ENCODE measurements around the gene ADAM12.

The ADAM12 gene

DNA sequence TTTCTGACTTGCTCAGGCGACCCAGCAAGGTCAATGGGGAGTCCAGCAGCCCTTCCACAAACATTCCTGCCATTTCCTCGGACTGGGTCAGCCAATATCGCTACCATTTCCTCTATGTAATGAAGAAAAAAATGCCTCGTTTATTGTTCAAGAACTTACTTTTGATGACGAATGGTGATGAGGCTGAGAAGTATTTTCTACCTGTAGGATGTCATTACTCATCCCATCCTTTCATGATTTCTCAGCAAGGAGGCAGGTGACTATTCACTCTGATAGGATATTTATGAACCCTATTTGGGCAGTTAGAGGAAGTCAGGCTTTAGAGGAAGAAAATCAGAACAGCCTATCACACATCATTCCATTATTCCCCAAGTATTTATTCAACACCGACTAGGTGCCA is 313.3 kb downstream of the ADAM12 start (continued):
- TF ChIP-seq, protein P1, sequence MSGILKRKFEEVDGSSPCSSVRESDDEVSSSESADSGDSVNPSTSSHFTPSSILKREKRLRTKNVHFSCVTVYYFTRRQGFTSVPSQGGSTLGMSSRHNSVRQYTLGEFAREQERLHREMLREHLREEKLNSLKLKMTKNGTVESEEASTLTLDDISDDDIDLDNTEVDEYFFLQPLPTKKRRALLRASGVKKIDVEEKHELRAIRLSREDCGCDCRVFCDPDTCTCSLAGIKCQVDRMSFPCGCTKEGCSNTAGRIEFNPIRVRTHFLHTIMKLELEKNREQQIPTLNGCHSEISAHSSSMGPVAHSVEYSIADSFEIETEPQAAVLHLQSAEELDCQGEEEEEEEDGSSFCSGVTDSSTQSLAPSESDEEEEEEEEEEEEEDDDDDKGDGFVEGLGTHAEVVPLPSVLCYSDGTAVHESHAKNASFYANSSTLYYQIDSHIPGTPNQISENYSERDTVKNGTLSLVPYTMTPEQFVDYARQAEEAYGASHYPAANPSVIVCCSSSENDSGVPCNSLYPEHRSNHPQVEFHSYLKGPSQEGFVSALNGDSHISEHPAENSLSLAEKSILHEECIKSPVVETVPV (CRISPR knock-in tag; IDR thresholded peaks at IDR 0.05): no peak
- TF ChIP-seq TCF4 (CRISPR knock-in tag; IDR thresholded peaks at IDR 0.05; ENCODE audit: borderline replicate concordance) (no peak), ZNF70 (CRISPR knock-in tag; IDR thresholded peaks at IDR 0.05) (no peak), ISL1 (CRISPR knock-in tag; IDR thresholded peaks at IDR 0.05) (no peak), ZNF565 (CRISPR knock-in tag; conservative IDR thresholded peaks at IDR 0.05; ENCODE audit: low read depth) (no peak), ZFP30 (CRISPR knock-in tag; IDR thresholded peaks at IDR 0.05) (no peak), SNAI2 (CRISPR knock-in tag; IDR thresholded peaks at IDR 0.05) (no peak)

DNA sequence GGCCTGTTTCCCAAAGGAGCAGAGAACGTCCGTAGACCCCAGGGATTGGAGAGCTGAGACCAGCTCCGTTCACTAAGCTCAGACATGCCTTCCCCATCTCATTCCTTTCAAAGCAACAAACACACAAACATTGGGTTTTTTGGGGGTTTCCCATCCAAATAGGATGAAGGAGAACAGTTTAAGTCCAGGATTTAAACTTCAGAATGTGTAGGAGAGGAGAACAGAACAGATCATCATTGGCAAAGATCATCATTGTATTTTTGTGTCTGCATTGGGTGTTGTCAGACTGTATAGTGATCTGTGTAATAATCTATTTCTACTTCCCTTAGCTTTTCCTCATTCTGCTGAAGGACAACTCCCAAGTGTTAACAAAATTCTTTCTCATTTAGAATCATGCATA is 314.0 kb downstream of the ADAM12 start:
- TF ChIP-seq, protein P2, sequence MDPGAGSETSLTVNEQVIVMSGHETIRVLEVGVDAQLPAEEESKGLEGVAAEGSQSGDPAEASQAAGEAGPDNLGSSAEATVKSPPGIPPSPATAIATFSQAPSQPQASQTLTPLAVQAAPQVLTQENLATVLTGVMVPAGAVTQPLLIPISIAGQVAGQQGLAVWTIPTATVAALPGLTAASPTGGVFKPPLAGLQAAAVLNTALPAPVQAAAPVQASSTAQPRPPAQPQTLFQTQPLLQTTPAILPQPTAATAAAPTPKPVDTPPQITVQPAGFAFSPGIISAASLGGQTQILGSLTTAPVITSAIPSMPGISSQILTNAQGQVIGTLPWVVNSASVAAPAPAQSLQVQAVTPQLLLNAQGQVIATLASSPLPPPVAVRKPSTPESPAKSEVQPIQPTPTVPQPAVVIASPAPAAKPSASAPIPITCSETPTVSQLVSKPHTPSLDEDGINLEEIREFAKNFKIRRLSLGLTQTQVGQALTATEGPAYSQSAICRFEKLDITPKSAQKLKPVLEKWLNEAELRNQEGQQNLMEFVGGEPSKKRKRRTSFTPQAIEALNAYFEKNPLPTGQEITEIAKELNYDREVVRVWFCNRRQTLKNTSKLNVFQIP (CRISPR knock-in tag; IDR thresholded peaks at IDR 0.05; ENCODE audit: borderline replicate concordance, low read depth): no peak
- TF ChIP-seq ZC3H10 (CRISPR knock-in tag; IDR thresholded peaks at IDR 0.05) (no peak), ZNF565 (CRISPR knock-in tag; conservative IDR thresholded peaks at IDR 0.05; ENCODE audit: low read depth) (no peak), CSDC2 (CRISPR knock-in tag; IDR thresholded peaks at IDR 0.05) (no peak), TCF4 (CRISPR knock-in tag; IDR thresholded peaks at IDR 0.05; ENCODE audit: borderline replicate concordance) (no peak), SNAI2 (CRISPR knock-in tag; IDR thresholded peaks at IDR 0.05) (no peak), ZFP30 (CRISPR knock-in tag; IDR thresholded peaks at IDR 0.05) (no peak), ISL1 (CRISPR knock-in tag; IDR thresholded peaks at IDR 0.05) (no peak), GLIS3 (CRISPR knock-in tag; IDR thresholded peaks at IDR 0.05) (no peak), OSR1 (CRISPR knock-in tag; IDR thresholded peaks at IDR 0.05) (no peak), ESRRG (CRISPR knock-in tag; IDR thresholded peaks at IDR 0.05) (no peak), BACH2 (CRISPR knock-in tag; IDR thresholded peaks at IDR 0.05; ENCODE audit: borderline replicate concordance) (no peak), ZNF70 (CRISPR knock-in tag; IDR thresholded peaks at IDR 0.05) (no peak), RARB (CRISPR knock-in tag; IDR thresholded peaks at IDR 0.05) (no peak), ARNTL (CRISPR knock-in tag; IDR thresholded peaks at IDR 0.05; ENCODE audit: borderline replicate concordance, low read depth) (no peak), PPARA (CRISPR knock-in tag; IDR thresholded peaks at IDR 0.05; ENCODE audit: borderline replicate concordance) (no peak)
- TF ChIP-seq, protein P3, sequence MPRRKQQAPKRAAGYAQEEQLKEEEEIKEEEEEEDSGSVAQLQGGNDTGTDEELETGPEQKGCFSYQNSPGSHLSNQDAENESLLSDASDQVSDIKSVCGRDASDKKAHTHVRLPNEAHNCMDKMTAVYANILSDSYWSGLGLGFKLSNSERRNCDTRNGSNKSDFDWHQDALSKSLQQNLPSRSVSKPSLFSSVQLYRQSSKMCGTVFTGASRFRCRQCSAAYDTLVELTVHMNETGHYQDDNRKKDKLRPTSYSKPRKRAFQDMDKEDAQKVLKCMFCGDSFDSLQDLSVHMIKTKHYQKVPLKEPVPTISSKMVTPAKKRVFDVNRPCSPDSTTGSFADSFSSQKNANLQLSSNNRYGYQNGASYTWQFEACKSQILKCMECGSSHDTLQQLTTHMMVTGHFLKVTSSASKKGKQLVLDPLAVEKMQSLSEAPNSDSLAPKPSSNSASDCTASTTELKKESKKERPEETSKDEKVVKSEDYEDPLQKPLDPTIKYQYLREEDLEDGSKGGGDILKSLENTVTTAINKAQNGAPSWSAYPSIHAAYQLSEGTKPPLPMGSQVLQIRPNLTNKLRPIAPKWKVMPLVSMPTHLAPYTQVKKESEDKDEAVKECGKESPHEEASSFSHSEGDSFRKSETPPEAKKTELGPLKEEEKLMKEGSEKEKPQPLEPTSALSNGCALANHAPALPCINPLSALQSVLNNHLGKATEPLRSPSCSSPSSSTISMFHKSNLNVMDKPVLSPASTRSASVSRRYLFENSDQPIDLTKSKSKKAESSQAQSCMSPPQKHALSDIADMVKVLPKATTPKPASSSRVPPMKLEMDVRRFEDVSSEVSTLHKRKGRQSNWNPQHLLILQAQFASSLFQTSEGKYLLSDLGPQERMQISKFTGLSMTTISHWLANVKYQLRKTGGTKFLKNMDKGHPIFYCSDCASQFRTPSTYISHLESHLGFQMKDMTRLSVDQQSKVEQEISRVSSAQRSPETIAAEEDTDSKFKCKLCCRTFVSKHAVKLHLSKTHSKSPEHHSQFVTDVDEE (CRISPR knock-in tag; IDR thresholded peaks at IDR 0.05): no peak
- TF ChIP-seq, protein P1 (CRISPR knock-in tag; IDR thresholded peaks at IDR 0.05): no peak
- TF ChIP-seq, protein P4, sequence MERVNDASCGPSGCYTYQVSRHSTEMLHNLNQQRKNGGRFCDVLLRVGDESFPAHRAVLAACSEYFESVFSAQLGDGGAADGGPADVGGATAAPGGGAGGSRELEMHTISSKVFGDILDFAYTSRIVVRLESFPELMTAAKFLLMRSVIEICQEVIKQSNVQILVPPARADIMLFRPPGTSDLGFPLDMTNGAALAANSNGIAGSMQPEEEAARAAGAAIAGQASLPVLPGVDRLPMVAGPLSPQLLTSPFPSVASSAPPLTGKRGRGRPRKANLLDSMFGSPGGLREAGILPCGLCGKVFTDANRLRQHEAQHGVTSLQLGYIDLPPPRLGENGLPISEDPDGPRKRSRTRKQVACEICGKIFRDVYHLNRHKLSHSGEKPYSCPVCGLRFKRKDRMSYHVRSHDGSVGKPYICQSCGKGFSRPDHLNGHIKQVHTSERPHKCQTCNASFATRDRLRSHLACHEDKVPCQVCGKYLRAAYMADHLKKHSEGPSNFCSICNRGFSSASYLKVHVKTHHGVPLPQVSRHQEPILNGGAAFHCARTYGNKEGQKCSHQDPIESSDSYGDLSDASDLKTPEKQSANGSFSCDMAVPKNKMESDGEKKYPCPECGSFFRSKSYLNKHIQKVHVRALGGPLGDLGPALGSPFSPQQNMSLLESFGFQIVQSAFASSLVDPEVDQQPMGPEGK (CRISPR knock-in tag; IDR thresholded peaks at IDR 0.05; ENCODE audit: borderline replicate concordance): no peak
- ATAC-seq: no peak

DNA sequence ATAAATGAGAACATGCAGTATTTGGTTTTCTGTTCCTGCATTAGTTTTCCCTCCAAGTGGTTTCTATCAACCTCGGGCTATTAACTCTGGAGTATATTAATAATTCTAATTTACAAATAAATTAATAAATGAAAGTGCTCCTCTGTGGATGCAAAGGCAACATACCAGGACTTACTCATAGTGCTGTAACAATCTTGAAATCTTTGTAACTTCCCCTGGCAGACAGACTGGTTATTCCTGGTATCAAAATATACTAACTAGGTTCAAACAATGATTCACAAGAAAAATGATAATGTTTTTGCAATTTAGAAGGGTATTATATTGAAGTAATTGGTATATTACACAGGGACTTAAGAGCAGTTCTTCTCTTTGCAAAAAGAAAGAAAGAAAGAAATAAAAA is 314.7 kb downstream of the ADAM12 start:
- no peak for TF ChIP-seq ZFP30 (CRISPR knock-in tag; IDR thresholded peaks at IDR 0.05)
- no peak for TF ChIP-seq PPARA (CRISPR knock-in tag; IDR thresholded peaks at IDR 0.05; ENCODE audit: borderline replicate concordance)
- no peak for TF ChIP-seq GLIS3 (CRISPR knock-in tag; IDR thresholded peaks at IDR 0.05)
- ATAC-seq: peak; percentile 57
